GM21423 (cell line): ENCODE data around the gene TM4SF4.

Experiments
- ATAC-seq: cut with Tn5 transposase; IDR thresholded peaks from one replicate; pipeline ENCODE4 v1.9.1; 2021; ENCODE audit warnings: mild to moderate bottlenecking, moderate library complexity; ENCODE audit not compliant: unreplicated experiment

Gene TM4SF4

GRCh38 chr3:149510480-149510879 lies 36.0 kb downstream of the TM4SF4 start:
- no peak for ATAC-seq

DNA sequence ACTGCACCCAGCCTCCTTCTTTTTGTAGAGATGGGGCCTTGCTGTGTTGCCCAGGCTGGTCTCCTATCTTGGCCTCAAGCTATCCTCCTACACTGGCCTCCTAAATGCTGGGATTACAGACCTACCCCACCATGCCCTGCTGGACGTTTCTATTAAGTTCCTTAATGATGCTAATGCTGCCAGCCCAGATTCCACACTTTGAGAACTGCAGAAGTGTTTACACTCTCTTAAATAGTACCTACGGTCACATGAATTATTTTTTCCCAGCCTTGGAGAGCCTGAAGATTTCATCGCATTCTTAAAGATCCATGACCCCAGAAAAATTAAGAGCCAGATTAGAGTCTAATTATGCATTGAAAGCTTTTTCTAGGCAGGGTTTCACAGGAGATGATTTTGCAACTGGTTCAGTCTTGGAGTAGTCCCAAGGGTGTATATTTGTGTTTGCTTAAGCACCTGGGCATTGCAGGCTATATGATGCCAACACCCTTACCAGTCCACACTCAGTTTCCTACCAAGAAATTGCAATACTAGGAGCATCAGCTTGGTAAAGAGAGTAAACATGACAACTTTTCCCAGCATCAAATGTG lies 36.6 kb downstream of the TM4SF4 start:
- ATAC-seq = no peak

- peak; percentile 62 for ATAC-seq
Observed at GRCh38 chr3:149512073-149512782, 37.7 kb downstream of the TM4SF4 start.

DNA sequence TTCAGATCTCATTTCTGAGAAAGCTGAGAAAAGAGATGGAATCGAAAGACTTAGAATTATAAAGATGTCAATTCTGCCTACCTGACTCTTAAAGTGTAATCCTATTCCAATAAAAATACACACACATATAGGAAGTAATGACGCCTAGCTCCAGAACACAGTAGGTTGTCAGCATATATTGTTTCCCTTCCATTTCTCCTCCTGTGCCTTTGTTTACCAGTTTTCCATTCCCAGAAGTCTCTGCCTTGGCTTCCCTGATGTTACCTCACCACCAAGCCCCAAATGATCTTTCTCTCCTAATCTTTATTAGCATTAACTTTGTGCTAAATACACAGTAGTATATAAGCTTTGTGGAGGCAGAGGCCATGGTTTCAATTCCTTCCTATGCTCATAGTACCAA lies 40.0 kb downstream of the TM4SF4 start:
- no peak for ATAC-seq

DNA sequence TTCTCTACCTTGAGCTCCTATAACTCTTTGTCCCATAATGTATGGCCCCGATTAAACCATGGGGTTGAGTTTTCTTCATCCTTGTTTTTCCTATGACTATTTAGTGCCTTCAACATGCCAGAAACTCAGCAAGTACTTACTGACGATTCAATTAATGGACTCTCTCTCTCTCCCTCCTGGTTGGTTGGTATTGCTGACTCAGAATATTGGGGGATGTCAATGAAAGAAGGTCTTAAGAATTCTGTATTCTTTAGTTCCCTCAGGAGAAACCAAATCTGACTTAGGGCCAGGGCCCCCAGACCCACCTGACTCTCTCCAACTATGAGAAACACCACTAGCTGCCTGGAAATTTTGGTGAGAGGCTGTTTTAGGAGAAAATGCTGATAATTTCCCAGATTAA lies 40.8 kb downstream of the TM4SF4 start:
- ATAC-seq = no peak

GRCh38 chr3:149516920-149517319 lies 42.4 kb downstream of the TM4SF4 start:
- no peak for ATAC-seq

- ATAC-seq = no peak
Observed at GRCh38 chr3:149519912-149520311, 45.4 kb downstream of the TM4SF4 start.

DNA sequence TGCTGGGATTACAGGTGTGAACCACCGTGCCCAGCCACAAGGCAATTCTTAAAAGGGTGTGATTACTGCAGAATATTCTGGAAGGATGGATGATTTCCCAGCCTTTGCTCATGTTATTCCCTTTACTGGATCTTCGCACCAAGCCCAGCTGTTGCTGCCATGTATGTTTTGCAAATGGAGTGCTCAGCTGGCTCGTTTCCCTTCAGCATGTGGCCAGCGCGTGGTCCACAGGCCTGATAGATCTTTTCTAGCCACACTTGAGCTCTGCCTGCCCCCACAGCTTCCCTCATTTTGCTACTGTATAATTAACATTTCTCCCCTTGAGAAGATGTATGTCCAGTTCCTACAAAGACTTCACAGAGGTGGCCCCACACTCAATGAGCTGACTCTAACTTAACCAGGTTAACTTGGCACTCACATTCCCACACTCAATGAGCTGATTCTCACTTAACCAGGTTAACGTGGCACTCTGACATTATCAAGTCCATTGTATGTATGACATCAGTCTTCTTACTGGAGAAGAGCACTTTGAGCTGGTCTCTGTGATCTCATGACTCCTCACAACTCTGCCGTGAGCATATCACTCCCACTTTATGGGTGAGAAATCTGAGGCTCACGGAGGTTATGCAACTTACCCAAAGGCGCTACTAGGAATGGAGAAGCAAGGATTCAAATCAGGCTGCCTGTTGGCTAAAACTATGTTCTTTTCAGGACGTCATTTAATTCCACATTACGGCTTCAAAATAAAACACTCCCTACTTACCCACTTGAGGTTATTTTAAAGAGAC lies 49.2 kb downstream of the TM4SF4 start:
- ATAC-seq = no peak

DNA sequence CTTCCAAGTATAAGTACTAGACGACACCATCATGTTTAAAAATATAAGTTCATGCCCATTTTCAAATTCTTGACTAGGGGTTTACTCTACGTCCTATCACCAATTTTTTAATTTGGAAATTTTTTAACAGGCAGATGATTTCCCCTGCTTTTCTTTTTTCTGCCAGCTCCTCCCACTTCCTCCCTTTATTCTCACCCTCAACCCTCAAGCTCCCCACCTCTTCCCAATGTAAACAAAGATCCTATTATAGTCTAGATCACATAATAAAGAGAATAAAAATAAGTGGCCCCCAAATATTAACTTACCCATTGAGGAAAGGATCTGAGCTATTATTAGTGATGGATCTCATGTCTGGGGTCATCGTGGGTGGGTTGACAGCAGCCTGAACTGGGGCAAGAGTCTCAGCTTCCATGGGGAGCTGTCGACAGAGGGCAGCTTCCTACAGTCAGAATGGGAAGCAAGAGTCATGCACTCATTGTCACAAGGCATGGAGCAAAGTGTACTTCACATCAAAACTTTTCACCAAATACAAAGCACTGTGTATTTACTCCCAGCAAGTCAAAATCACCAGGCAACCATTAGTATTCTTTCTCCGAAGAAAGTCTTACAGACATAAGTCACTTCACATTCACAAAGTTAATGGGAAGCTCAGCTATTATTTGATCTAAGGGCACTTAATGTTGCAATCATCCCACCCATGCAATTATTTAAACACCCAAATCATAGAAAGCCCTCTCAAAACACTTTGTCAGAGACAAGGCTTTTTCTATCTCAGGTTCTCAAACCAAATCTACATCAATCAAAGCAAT lies 53.2 kb downstream of the TM4SF4 start:
- ATAC-seq = no peak

- ATAC-seq = no peak
Observed at GRCh38 chr3:149528340-149528650, 53.8 kb downstream of the TM4SF4 start.

GRCh38 chr3:149529099-149529498 lies 54.6 kb downstream of the TM4SF4 start:
- ATAC-seq = no peak

- peak; percentile 41 for ATAC-seq
Observed at GRCh38 chr3:149532489-149533180, 58.1 kb downstream of the TM4SF4 start.

DNA sequence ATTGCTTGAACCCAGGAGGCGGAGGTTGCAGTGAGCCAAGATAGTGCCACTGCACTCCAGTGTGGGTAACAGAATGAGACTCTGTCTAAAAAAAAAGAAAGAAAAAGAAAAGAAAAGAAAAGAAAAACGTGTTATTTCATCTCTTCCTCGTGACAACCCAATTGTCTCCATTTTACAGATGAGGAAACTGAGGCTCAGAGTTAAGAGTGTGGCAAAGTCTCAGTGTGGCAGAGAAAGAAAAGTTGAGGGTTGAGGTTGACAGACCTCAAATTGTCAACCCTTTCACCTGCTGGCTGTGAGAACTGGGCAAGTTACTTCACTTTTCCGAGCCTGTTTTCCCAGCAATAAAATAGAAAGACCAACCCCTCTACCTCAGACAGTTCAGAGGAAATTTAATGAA lies 59.6 kb downstream of the TM4SF4 start:
- no peak for ATAC-seq

DNA sequence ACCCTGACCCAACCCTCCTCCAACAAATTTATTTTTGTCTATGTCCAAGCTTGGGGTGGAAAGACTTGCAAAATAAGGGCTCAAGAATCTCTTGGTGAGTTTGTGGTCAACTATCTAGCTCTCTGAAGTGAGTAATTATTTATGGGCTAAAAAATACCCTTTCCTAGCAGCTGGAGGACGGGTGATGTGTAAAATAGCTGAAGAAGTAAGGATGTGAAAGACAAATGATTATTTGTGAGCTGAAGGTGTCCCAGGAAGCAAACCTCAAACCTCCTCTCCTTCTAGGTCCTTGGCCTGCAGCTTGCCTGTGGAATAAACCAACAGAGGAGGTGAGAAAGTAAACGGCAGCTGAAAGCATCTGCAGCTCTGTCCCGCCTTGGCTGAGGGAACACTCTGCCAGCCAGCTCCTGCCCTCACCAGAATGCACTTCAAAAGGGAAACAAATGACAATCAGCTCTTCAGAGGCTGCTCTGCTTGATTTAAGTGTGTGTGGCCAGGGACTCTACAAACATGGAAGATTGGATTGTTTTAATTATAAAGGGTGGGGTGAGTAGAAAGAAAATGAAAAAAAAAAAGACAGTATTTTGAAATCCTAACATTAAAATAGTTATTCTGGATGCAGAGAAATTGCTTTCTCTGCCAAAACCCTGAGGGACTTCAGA lies 60.3 kb downstream of the TM4SF4 start:
- ATAC-seq = no peak

DNA sequence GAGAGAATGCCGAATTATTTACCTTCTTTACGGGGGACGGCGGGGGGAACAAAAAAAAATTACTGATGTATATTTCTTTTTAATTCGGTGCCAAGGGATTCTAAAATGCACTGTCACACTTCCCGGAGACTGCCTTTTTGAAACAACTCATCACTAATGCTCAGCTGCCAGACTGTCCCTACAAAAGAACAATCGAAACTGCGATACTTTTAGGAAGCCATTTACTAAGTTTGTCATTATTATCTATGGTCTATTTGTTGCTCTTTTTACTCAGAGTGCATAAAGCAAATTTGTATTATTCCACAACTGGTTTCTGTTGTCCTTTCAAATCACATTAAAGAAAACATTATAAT lies 60.8 kb downstream of the TM4SF4 start:
- no peak for ATAC-seq

GRCh38 chr3:149536429-149536828 lies 61.9 kb downstream of the TM4SF4 start:
- ATAC-seq = no peak

DNA sequence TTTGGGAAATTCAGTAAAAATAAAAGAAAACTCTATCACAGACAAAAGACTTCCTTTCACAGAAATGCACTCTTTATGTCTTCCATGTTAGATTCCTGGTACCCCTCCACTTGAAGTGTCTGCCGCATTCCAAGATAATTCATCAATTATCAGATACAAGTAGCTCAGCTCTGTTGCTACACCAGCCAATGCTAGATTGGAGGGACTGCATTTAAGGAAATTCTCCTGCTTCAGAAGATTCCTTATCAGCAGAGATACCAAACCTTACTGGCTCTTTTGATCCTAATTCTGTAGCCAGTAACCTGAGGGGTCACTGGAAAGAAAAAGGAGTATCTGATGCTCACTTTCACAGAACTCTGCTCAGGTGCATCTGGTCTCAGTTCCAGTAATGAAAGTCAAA lies 63.9 kb downstream of the TM4SF4 start:
- no peak for ATAC-seq

DNA sequence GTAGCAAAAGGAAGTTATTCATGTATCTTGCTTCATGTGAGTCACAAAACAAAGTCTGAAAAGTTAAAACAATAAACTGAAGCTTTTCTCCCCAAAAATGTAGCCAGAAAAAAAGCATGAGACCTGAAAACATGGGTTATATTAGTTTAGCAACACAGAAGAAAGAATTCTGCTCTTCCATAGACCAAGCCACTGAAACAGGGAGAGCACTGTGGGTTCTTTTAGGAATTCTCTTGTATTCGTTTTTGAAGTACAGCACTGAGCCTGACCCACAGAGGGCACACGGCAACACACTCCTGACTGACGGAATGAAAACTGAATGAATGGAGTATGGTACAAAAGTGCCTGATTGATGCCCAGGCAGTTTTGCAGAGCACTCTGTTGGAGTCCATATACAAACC lies 66.6 kb downstream of the TM4SF4 start:
- no peak for ATAC-seq

DNA sequence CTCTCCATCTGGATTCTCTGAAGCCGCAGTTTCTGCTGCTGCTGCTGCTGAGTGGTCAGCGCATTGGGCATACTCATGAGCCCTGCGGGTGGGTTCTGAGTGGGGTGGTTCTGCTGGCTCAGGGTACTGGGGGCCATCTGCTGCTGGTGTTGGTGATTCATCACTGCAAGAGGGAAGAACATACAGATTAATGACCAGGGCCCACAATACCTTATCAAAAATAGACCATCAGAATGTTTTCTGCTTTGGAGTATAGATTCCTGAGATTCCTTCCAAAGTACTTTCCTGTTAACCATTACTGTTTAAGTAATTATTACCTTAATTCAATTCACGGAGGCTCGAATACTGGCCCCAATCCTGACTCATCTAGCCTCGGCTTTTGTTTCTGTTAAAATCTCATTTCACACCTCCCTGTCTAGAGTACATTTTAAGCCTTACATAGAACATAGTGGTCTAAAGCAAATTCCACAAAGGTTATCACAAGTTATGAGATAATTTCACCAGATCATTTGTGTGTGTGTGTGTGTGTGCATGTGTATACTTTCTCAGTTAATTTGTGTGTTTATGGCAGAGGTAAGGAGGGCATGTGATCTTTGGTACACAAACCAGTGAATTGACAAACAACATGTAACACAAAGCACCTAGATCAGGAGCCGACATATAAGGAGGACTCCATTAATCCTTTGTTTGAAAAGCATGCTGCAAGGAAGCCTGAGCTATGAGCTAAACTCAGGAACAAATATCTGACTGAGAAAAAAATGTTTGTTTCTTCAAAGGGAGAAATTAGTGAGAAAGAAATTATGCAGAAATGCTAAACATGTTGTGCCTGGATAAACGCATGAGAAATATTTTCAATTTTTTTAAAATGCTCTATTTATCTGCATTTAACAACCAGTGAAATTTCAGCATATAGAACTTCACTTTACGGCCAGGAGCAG lies 68.1 kb downstream of the TM4SF4 start:
- no peak for ATAC-seq
